ENCODE results near the gene AJAP1.

AJAP1 gene

GRCh38 chr1:4754816-4755215, 100.4 kb downstream of the AJAP1 start:
- no peak for DNase-seq (ENCODE audit: low read depth)
- H3K4me3 ChIP-seq (ENCODE audit: low read length): no peak overlapping the region
- TF ChIP-seq CTCF (IDR thresholded peaks at IDR 0.05; ENCODE audit: insufficient read depth, low read depth, low read length, missing control alignments): no peak

GRCh38 chr1:4755301-4755845, 101.0 kb downstream of the AJAP1 start:
- DNase-seq (ENCODE audit: low read depth): no peak
- TF ChIP-seq CTCF (IDR thresholded peaks at IDR 0.05; ENCODE audit: insufficient read depth, low read depth, low read length, missing control alignments): no peak
- H3K4me3 ChIP-seq (ENCODE audit: low read length): no peak overlapping the region

GRCh38 chr1:4755864-4756504, 101.6 kb downstream of the AJAP1 start:
- TF ChIP-seq CTCF (IDR thresholded peaks at IDR 0.05; ENCODE audit: insufficient read depth, low read depth, low read length, missing control alignments): no peak
- no peak for DNase-seq (ENCODE audit: low read depth)
- no peak overlapping the region for H3K4me3 ChIP-seq (ENCODE audit: low read length)

- no peak overlapping the region for H3K4me3 ChIP-seq (ENCODE audit: low read length)
- no peak for TF ChIP-seq CTCF (IDR thresholded peaks at IDR 0.05; ENCODE audit: insufficient read depth, low read depth, low read length, missing control alignments)
- no peak for DNase-seq (ENCODE audit: low read depth)
Measured at GRCh38 chr1:4756851-4757580, 102.6 kb downstream of the AJAP1 start.

- H3K4me3 ChIP-seq (ENCODE audit: low read length): no peak overlapping the region
- TF ChIP-seq CTCF (IDR thresholded peaks at IDR 0.05; ENCODE audit: insufficient read depth, low read depth, low read length, missing control alignments): no peak
- DNase-seq (ENCODE audit: low read depth): no peak
Measured at GRCh38 chr1:4759671-4760070, 105.3 kb downstream of the AJAP1 start.

GRCh38 chr1:4760088-4760487, 105.7 kb downstream of the AJAP1 start:
- H3K4me3 ChIP-seq (ENCODE audit: low read length): no peak overlapping the region
- TF ChIP-seq CTCF (IDR thresholded peaks at IDR 0.05; ENCODE audit: insufficient read depth, low read depth, low read length, missing control alignments): no peak
- no peak for DNase-seq (ENCODE audit: low read depth)

Measured in epithelial cell of esophagus (primary cell).